ENCODE results near the gene TRAF3IP1. TPM values are rescaled to one million over a fixed set of nuclear protein-coding genes. Genes with fewer than 3 reads are reported as not detected.

TRAF3IP1 gene
- total RNA-seq, 2 experiments from 2014 or later = 5.4 to 7.0 TPM

DNA sequence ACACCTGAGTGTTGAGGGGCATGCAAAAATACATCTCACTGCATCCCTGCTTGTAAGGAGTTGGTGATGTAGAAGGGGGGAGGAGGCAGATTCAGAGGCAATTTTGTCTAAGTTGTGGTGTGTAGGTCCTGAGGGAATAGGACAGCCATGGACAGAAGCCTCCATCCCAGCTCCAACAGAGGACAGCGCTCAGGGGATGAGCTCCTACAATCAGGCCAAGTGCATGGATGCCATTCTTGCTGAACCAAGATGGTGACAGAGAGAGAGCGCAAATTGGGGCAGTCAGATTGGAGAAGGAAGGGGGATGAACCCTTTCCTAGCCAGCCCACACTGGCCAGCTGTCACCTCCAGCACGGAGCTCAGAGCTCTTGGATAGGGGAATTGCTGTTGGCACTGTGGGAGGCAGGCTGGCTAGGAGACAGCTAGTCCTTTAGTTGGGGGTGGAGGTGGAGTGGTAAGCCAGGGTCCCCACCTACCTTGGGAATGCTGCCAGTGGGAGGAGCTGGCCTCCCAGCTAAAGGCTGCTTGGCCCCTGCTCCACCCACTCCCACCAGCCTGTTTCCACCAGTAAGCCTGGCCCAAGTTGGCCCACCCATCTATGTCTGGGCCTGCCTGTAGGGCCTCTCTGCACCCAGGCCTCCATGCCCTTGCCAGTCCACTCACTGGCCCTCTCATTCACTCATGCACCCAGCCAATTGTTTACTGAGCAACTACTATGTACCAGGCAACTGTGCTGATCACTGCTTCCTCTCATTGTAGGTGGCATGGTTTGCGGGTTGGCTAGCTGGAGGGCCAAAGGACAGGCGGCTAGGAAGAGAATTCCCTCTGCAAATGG lies 29.4 kb upstream of the TRAF3IP1 start:
- POLR2A ChIA-PET = no interaction called here
- H3K4me3 Mint-ChIP-seq = no peak overlapping the region
- CTCF ChIA-PET = no interaction called here

DNA sequence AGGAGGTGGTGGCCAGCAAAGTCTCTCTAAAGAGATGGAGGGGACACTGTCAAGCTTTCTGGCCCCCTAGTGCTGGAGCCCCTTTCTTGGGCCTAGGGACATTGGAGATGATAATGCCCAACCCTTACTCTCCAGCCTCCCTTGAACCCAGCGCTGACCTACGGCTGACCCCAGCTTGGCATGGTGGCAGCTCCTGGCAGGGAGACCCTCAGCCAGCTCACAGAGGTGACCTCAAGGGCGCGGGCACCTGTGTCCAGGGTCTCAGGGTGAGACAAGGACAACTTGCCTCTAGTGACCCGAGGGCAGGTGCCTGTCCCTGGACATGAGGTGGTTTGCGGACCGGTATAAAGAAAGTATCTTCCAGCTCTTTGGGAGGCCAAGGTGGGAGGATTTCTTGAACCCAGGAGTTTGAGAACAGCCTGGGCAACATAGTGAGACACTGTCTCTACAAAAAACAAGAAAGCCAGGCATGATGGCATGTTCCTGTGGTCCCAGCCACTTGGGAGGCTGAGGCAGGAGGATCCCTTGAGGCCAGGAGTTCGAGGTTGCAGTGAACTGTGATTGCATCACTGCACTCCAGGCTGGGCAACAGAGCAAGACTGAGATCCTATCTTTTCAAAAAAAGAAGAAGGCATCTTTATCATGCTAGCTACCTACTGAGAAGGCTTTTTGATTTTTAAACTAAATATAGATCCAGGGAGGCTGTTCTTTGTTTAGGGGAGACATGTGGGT lies 28.6 kb upstream of the TRAF3IP1 start:
- Mint-ChIP-seq H3K4me3 (no peak overlapping the region), H3K27me3 (no peaks in the 10 kb centered on the region), H3K36me3 (ENCODE audit: low read depth) (no peaks in the 10 kb centered on the region), H3K27ac (no peak overlapping the region), H3K4me1 (peaks cover 25% of the 10 kb centered on the region), H3K9me3 (no peaks in the 10 kb centered on the region)
- ChIA-PET CTCF (no interaction called here), POLR2A (no interaction called here)
- DNase-seq = no peak

More for the DNA sequence above, 29.4 kb upstream of the TRAF3IP1 start:
- no peak overlapping the region for H3K27ac Mint-ChIP-seq
- no peaks in the 10 kb centered on the region for H3K9me3 Mint-ChIP-seq
- H3K36me3 Mint-ChIP-seq (ENCODE audit: low read depth) = no peaks in the 10 kb centered on the region
- no peak for DNase-seq
- peaks cover 25% of the 10 kb centered on the region for H3K4me1 Mint-ChIP-seq
- no peaks in the 10 kb centered on the region for H3K27me3 Mint-ChIP-seq

DNA sequence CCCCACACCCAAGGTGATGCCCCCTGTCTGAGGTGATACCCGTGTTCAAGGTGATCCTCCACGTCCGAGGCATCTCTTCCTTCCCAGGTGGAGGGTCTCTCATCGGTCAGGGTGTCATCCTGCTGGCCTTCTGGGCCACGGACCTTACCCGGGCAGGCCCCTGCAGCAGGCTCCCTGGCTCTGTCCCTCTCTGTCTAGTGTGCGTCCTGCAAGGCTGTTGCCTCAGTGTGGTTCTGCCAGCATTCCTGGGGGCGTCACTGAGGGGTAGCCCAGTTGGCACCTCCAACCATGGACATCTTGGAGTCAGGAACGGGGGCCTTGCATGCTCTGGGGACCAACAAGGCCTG lies 26.3 kb upstream of the TRAF3IP1 start:
- POLR2A ChIA-PET = no interaction called here

DNA sequence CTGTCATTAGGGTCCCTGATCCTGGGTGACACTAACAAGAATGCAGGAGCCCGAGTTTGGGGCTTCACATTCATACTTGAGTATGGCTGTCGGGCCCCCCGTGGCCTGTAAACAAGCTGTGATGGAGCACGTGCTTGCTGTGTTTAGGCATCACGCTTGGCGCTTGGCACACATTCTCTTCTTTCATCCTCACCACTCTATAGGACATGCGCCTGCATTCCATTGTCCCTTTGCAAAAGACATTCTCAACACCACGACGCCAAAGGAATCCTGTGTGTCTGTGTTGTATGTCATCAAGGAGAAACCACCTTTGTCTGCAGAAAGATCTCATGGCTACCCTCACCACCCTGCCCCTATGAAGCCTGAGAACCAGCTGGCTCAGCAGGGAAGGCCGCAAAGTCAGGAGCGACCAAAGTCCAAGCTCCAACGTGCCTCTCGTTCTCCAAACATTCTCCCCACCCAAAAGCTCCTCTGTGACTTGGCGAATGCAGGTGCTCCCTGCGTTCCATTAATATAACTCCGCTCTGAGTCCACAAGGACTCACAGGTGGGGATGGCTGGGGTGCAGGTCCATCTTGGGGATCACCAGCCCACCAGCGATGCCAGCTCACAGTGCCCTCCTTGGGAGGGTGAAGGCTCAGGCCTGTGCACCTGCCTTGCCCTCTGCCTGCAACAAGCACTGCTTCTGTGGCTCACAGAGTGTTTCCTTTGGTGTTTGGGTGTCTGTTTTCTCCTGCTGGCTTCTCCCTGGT lies 25.8 kb upstream of the TRAF3IP1 start:
- Mint-ChIP-seq H3K4me3 (no peak overlapping the region), H3K4me1 (peaks cover 7% of the 10 kb centered on the region), H3K9me3 (no peaks in the 10 kb centered on the region), H3K27ac (no peak overlapping the region), H3K36me3 (ENCODE audit: low read depth) (no peaks in the 10 kb centered on the region), H3K27me3 (no peaks in the 10 kb centered on the region)
- ChIA-PET CTCF (no interaction called here), POLR2A (no interaction called here)
- DNase-seq = no peak

More for the DNA sequence above, 26.3 kb upstream of the TRAF3IP1 start:
- no peak overlapping the region for H3K4me3 Mint-ChIP-seq
- no peaks in the 10 kb centered on the region for H3K27me3 Mint-ChIP-seq
- peaks cover 12% of the 10 kb centered on the region for H3K4me1 Mint-ChIP-seq
- CTCF ChIA-PET = no interaction called here
- H3K27ac Mint-ChIP-seq = no peak overlapping the region
- no peak for DNase-seq
- H3K36me3 Mint-ChIP-seq (ENCODE audit: low read depth) = no peaks in the 10 kb centered on the region
- H3K9me3 Mint-ChIP-seq = no peaks in the 10 kb centered on the region

DNA sequence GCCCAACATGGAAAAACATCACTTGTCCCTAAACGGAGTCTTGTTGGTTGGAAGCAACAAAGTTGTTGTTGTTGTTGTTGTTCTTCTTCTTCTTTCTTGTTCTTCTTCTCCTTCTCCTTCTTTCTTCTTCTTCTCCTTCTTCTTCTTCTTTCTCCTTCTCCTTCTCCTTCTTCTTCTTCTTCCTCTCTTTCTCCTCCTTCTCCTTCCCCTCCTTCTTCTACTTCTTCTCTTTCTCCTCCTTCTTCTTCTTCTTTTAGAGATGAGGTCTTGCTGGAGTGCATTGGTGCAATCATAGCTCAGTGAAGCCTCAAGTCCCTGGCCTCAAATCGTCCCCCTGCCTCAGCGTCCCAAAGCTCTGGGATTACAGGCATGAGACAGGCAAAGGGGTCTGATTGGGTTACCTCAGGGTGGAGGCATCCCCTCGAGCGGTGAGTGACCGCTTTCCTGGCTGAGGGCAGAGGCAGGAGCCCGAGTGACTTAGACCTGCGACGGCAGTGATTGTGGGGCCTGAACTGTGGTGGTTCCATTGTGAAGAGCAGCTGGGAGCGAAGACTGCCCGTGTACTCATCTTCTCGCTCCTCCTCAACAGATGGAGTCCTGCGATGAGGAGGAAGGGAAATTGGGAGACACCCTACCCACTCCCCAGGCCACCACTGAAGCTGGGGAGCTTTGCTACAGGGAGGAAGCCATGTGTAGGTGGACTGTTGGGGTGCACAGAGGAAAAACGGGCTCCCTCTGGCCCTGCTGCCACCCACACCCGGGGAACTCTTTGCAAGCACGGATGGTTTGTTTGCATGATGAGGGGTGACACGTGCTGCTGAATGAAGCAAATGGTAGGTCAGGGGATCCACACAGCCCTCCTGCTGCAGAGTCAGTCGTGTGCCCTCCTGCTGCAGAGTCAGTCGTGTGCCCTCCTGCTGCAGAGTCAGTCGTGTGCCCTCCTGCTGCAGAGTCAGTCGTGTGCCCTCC lies 24.9 kb upstream of the TRAF3IP1 start:
- H3K9me3 Mint-ChIP-seq = no peaks in the 10 kb centered on the region

DNA sequence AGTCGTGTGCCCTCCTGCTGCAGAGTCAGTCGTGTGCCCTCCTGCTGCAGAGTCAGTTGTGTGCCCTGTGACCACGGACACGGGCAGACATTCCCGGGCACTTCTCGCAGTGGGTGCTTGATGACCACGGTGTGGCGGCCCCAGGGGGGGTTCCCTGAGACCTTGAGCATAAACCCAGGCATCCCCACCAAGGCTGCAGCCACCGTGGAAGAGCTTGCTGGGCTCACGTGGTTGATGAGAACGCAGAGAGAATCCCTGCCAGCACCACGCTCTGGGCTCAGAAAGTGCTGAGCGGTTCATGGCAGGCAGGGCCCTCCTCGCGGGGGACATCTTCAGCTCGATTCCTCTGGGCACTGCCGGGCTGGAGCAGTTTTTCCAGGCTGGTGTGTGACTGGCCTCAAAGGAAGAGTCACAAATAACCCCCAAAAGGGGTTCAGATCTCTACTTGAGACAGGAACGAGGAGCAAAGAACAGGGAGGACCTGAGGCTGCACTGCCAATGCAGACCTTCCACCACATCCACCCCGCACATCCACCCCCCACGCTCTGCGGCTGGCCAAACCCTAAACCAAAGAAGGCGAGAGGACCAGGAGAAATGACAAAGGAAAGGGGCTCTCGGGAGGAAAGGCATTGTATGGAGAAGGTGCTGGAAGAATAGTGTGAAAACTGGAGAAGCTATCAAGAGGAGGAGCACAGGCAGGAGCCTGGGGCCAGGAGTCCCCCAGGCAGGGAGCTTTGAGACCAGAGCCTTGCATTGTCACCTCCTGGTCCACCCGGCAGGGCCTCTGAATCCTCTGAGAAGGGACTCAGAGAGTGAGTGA lies 23.5 kb upstream of the TRAF3IP1 start:
- H3K27me3 Mint-ChIP-seq = peaks cover 5% of the 10 kb centered on the region
- POLR2A ChIA-PET = no interaction called here
- H3K9me3 Mint-ChIP-seq = no peaks in the 10 kb centered on the region
- CTCF ChIA-PET = no interaction called here
- no peaks in the 10 kb centered on the region for H3K36me3 Mint-ChIP-seq (ENCODE audit: low read depth)
- no peak overlapping the region for H3K27ac Mint-ChIP-seq
- no peak for DNase-seq
- H3K4me3 Mint-ChIP-seq = no peak overlapping the region
- H3K4me1 Mint-ChIP-seq = no peaks in the 10 kb centered on the region

More for the DNA sequence above, 24.9 kb upstream of the TRAF3IP1 start:
- Mint-ChIP-seq H3K4me1 (no peaks in the 10 kb centered on the region), H3K27ac (no peak overlapping the region), H3K36me3 (ENCODE audit: low read depth) (no peaks in the 10 kb centered on the region), H3K27me3 (peaks cover 3% of the 10 kb centered on the region), H3K4me3 (no peak overlapping the region)
- no peak for DNase-seq
- CTCF ChIA-PET = no interaction called here
- POLR2A ChIA-PET = no interaction called here

DNA sequence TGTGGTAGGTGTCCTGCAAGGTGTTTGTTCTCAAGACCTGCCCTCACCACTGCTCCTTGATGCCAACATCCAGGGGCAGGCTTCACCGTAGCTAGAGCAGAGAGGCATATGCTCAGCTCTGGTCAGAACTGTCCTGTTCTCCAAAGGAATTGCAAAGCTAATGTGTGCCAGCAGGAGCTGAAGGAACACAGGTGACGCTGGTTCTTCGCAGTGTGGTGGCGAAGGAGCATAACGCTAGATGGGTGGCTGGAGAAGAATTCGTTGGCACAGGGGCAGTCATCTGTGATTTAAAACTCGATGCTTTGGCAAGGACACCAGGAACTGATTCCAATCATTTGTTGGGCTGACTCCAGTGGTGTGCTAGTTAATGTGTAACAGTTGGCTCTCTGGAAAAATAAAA lies 20.5 kb upstream of the TRAF3IP1 start:
- no peak for DNase-seq
- Mint-ChIP-seq H3K9me3 (no peaks in the 10 kb centered on the region), H3K36me3 (ENCODE audit: low read depth) (no peaks in the 10 kb centered on the region), H3K27me3 (peaks cover 6% of the 10 kb centered on the region), H3K4me3 (no peak overlapping the region), H3K27ac (no peak overlapping the region), H3K4me1 (no peaks in the 10 kb centered on the region)
- ChIA-PET POLR2A (no interaction called here), CTCF (no interaction called here)

DNA sequence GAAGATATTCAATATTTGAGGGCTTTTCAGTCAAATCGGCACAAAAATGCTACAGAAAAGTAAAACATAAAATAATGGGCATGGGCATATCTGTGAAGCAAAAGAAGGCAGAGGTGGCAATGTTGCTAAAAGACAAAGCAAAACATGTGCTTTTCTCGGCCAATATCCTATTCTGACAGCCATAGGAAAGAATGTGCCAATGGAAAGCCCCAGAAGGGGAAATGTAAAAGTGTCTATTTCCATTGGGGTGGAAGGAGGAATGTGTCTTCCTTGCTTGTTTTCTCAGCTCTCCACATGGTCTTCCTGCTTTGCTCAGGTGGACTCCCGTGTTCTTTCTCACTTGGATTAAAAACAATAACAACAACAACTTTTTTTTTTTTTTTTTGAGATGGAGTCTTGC lies 18.2 kb upstream of the TRAF3IP1 start:
- H3K27ac Mint-ChIP-seq = no peak overlapping the region
- H3K9me3 Mint-ChIP-seq = no peaks in the 10 kb centered on the region
- POLR2A ChIA-PET = no interaction called here
- no peaks in the 10 kb centered on the region for H3K36me3 Mint-ChIP-seq (ENCODE audit: low read depth)
- H3K4me1 Mint-ChIP-seq = no peaks in the 10 kb centered on the region
- CTCF ChIA-PET = no interaction called here
- peaks cover 6% of the 10 kb centered on the region for H3K27me3 Mint-ChIP-seq
- no peak overlapping the region for H3K4me3 Mint-ChIP-seq
- DNase-seq = no peak

DNA sequence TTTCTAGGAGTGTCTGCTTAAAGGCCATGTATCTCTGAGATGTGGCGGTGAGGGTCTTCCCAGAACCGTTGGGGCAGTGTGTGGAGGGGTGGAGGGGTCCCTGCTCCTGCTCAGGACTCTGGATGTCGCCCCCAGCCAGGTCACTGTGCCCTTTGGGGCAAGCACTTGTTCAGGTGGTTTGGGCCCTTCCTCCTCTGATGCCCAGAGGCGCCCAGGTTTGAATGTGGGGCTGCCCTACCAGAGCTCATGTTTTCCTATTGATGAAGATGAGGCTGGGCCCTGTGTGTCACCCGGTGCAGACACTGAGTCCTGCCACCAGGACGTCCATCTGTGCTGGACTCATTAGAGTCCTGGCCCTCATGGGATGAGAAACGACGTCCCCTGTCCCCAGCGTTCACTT lies 17.6 kb upstream of the TRAF3IP1 start:
- POLR2A ChIA-PET = no interaction called here
- no peaks in the 10 kb centered on the region for H3K9me3 Mint-ChIP-seq
- no peaks in the 10 kb centered on the region for H3K36me3 Mint-ChIP-seq (ENCODE audit: low read depth)
- H3K27ac Mint-ChIP-seq = no peak overlapping the region
- CTCF ChIA-PET = no interaction called here
- H3K4me3 Mint-ChIP-seq = no peak overlapping the region
- DNase-seq = no peak
- H3K27me3 Mint-ChIP-seq = peaks cover 6% of the 10 kb centered on the region
- H3K4me1 Mint-ChIP-seq = no peaks in the 10 kb centered on the region

DNA sequence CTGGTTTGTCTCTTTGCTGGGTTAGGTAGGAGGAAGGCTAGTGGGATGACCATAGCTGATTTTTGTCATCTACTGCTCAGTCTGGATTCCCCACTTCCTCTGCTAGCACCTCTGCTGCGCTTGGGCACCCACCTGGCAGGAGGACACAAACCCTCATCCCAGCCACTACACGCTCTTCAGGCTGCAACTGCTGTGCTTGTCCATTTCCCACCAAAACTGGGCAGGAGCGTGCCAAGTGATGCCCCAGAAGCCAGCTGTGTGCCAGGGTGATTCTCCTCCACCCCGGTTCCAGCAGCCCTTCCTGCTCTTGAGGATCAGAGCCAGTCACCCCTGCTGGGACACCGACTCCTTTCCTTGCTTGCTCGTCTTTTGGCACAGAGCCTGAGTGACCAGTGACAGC lies 16.2 kb upstream of the TRAF3IP1 start:
- ChIA-PET CTCF (no interaction called here), POLR2A (no interaction called here)
- no peak for DNase-seq
- Mint-ChIP-seq H3K9me3 (no peaks in the 10 kb centered on the region), H3K27ac (no peak overlapping the region), H3K4me1 (no peaks in the 10 kb centered on the region), H3K4me3 (no peak overlapping the region), H3K36me3 (ENCODE audit: low read depth) (no peaks in the 10 kb centered on the region), H3K27me3 (peaks cover 7% of the 10 kb centered on the region)

DNA sequence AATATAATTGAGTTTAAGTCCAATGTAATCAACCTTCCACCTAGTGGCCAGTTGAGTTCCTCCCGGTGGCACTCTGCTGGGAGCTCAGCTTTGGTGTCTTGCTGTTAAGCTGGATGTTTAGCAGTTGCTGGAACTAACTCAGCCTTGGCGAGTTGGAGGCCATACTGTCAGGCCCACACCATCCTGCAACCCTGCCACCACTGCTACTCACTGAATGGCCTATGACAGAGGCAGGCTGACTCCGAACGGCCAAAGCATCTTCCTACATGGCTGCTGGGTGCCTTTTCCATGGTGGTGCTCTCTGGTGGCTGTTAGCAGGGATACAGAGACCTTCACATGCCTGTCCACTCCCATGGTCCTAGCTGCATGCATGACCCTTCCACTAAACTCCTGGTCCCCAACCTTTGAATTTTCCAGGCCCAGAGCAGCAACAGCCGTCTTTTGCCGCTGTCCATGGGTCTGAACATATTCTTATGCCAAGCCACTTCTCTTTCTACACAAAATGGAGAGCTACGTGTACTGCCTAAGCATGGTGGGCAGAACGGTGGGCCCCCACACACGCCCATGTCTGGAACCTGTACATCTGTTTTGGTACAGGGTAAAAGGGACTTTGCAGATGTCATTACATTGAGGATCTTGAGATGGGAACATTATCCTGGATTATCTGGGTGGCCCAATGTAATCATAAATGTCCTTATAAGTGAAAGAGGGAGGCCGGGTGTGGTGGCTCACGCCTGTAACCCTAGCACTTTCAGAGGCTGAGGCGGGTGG lies 15.0 kb upstream of the TRAF3IP1 start:
- no peak overlapping the region for H3K4me3 Mint-ChIP-seq
- DNase-seq = no peak
- no peak overlapping the region for H3K27ac Mint-ChIP-seq
- H3K9me3 Mint-ChIP-seq = no peaks in the 10 kb centered on the region
- CTCF ChIA-PET = interaction anchor here (0.7 kb wide), 1 partner anchor 1998 kb away, joined by 3 read pairs; no protein-coding TSS in a partner anchor
- POLR2A ChIA-PET = no interaction called here
- H3K4me1 Mint-ChIP-seq = no peaks in the 10 kb centered on the region
- H3K36me3 Mint-ChIP-seq (ENCODE audit: low read depth) = no peaks in the 10 kb centered on the region
- H3K27me3 Mint-ChIP-seq = peaks cover 6% of the 10 kb centered on the region

All from activated CD4-positive, alpha-beta memory T cell treated with anti-CD3 and anti-CD28 coated beads, Interleukin-2, amount 10 ng/mL, durations not matched to agents 7 days and 5 days (primary cell).